GM19023 (cell line): ENCODE measurements around the gene ANKRD35.
A peak's percentile ranks its signal among the peaks of the same experiment; 100 is the strongest.

Source experiments
- ATAC-seq: cut with Tn5 transposase; IDR thresholded peaks from one replicate; pipeline ENCODE4 v1.9.1; 2021; ENCODE audit warnings: mild to moderate bottlenecking, moderate library complexity; ENCODE audit not compliant: unreplicated experiment

ANKRD35 gene

DNA sequence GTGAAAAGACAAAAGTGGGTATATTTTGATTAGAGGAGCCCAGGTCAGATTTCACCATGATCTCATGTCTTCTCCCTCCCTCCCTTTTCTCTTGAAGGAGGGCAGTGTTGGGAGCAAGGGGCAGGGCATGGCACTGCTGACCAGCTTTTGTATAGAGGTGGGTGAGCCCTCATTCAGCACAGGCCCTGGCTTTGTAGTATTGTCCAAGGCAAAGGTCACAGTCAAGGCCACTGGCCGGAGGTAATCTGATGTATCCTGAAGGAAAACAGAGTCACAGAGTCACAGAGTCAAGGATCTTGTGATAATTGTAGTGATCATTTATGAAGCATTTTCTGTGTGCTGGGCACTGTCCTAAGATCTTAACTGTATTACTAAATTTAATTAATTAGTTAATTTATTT lies 12.3 kb upstream of the ANKRD35 start:
- ATAC-seq = no peak

GRCh38 chr1:145895471-145895870 lies 9.8 kb upstream of the ANKRD35 start:
- ATAC-seq = no peak

DNA sequence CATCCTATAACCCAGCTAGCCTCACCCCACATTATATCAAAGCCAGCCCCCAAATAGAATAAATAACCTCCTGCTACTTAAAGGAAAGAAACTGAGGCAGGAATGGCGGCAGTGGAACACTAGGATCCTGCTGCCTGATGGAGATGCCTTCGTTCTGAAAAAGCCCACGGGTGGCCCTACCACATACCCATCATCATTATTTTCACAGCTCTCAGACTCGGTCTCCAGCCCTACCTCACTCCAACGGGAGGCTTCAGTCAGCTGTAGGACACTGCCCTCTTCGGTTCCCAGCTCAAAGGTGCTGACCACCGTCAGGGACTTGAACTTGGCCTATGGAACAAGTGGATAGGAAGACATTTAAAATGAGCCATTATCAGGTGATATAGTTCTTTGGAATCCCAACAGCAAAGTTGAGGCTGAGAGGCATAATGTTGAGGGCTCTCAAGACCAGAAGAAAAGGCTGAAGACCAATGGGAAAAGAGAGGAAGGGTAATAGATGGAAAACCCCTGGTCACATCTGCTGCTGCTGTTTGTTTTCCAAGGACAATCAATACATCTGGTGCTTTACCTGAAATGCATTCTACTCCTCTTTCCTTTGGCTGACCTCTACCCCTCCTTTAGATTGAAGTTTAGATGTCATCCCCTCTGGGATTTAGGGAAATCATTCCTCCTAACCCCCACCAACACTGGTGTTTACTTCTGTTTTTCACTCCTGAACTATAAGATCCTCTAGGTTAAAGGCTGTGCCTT lies 7.8 kb upstream of the ANKRD35 start:
- no peak for ATAC-seq

DNA sequence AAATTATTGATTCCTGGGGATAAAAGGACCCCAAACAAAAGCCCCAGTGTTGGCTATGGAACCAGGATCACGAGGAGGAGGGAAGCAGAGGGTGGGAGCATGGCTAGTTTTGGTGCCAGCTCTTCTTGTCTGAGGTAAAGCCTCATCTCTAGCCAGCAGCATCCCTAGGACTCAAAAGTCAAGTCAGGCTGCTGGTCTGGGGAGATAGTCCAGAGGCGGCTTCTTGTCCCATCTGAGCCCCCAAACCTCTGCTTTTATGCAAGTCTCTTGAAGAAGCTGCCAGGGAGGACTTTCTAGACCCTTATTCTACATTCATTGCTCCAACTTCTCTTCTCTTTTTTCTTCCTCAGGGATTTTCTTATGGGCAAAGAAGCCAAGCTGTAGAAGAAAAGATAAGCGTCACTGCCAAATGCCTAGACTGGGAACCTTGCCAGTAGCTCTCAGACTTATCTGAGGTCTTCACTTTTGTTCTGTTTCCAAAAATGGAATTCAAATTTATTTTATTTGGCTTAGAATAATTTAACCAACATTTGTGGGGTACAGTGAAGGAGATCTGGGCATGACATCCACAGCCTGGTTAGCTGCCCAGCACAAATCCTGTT lies 6.9 kb upstream of the ANKRD35 start:
- ATAC-seq = no peak

DNA sequence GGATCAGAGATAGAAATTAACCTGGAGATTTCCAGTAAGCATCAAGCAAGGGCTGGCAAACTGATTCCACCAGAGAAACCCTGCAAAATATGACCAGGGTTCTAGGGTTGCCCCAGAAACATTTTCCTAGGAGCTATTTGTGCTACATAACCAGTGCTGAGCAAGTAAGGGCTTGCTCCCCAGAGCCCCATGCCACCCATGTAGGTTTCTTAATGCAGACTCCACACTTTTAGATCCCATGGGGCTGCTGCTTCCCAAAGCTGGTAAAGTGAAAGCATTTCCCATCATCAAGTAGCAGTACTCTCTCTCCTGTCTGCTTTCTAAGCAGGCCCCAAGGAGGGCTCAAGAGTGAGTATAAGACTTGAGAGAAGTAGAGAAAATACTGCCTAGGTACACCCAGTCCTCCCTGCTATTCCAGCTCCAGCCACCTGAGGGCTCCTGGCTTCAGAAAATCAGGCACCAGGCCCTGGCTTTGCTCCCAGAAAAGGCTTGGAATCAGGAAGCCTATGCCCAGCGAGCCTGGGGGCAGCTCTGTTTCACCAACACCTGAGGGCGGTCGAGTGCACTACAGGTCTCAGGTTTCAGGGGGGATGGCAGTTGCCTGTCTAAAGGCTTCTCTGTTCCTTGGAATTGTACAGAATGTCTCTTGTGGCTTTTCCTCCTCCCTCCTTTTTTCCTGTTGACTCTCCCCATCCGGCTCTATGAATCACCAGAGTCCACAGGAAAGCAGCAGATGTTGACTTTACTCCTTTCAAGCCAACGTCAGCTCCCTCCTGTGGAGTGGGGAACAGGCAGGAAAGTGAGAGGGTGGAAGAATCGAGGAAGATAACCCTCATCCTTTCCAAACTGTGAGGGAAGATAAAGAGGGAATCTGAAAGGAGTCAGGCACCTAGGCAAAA lies 6.2 kb upstream of the ANKRD35 start:
- no peak for ATAC-seq

DNA sequence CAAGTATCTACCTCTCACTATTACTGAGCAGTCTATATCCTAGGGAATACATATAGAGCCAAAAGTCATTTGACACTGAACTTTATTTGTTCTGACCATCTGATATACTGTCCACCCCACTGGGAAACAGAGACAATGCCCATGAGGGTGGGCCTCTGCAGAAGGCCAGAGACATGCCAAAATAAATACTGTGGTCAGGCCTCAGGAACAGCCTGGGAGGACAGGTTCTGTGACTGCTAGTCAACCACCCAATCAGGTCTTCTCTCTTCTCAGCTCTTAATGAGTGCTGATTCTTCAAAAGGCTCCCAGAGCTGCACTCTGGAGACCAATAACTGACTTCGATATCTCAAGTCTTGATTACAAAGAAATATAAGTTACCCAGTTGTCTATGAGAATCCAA lies 5.5 kb upstream of the ANKRD35 start:
- no peak for ATAC-seq

DNA sequence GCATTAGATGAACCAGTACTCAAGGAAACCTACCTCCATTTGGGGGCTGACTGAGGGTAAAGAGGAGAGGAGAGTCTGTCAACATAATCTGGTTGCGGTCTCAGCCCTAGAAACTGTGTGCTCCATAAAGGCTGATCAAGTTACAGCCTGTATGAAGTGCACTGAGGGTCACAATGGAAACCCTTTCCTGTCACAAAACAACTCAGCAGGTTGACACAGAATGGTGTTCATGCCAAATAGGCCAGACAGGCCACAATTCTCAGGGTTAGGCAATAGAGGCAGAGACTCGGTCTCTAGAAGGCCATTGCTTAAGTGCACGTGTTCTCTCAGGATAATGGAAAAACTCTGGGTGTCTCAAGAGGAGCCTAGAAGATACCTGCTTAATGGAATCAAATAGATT lies 4.1 kb upstream of the ANKRD35 start:
- ATAC-seq = no peak

- ATAC-seq = no peak
Measured at GRCh38 chr1:145887631-145888030, 2.0 kb upstream of the ANKRD35 start.

GRCh38 chr1:145886816-145887215 lies 1.1 kb upstream of the ANKRD35 start:
- ATAC-seq = no peak

GRCh38 chr1:145886390-145886789 lies 724 bp upstream of the ANKRD35 start:
- ATAC-seq = no peak

DNA sequence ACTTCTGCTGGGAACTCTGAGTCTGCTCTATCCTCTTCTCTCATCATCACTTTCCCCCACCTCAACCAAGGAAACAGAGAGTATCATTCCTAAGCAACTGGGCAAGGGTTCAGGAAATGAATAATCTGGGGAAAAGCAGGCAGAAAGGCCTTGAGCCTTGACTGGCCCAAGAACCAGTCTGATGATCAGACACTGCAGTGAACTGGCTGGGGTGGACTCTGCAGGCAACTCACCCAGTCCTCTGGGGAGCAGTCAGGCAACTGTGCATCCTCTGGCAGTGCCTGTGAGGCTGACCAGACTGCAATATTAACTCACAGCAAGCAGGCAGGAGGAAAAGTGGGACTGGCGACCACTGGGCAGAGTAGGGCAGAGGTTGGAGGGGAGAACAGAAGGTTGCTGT lies 991 bp downstream of the ANKRD35 start:
- ATAC-seq = no peak

GRCh38 chr1:145879775-145880174 lies 5.9 kb downstream of the ANKRD35 start:
- ATAC-seq = no peak

DNA sequence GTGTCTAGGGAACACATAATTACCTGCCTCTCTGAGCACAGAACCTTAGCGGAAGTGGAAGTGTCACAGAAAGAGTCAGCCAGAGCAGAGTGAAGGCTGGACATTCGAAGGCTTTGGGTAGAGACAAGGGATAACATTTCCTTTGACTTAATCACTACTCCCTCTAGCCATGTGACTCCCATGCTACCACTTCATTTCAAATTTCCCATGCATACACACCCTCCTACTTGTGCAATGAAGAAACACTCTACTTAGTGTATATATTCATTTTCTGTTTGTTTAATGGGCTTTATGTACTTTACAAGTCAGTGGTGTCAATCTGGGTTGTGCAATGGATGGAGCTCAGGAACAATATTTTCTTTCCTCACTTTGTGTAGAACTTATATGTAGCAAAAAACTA lies 6.9 kb downstream of the ANKRD35 start:
- ATAC-seq = no peak

DNA sequence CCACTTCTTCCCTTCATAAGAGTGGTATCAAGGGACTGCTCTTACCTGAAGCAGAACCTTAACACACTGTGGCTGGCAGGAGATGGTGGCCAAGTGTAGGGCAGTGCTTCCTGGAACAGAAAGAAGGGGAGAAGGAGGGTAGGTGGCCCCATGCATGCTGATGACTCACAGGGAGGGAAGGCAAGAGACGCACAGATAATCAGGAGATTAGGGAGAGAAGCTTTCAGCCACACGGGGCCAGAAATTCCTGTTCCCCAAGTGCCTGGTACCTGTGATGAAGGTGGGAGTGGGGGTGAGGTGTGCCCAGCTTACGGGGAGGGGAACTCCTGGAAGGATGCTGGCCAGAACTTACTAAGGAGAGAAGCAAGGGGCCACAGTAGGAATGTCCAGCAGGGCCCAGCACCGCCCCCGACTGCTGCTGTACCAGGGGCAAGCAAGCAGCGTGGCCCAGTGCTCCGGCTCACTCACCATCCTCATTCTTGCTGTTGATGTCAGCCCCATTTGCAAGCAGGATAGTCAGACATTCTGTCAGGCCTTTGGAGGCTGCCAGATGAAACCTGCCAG lies 7.7 kb downstream of the ANKRD35 start:
- ATAC-seq = no peak

DNA sequence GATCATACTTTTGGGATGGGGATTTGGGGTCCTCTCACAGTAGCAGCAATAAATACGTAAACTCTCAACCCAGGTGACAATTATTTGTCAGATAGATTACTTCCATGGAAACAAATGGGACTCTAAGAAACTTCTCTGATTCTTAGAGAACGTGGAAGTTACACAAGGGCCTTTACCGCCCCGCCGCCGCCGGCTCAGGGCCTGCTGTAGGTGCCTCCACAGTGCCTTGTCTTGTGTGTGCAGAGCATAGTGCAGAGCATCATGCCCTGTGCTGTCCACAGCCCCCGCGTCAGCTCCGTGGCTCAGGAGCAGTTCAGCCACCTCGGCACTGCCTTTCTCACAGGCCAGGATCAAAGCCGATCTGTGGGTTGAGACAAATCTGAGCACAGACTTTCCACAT lies 11.0 kb downstream of the ANKRD35 start:
- no peak for ATAC-seq

DNA sequence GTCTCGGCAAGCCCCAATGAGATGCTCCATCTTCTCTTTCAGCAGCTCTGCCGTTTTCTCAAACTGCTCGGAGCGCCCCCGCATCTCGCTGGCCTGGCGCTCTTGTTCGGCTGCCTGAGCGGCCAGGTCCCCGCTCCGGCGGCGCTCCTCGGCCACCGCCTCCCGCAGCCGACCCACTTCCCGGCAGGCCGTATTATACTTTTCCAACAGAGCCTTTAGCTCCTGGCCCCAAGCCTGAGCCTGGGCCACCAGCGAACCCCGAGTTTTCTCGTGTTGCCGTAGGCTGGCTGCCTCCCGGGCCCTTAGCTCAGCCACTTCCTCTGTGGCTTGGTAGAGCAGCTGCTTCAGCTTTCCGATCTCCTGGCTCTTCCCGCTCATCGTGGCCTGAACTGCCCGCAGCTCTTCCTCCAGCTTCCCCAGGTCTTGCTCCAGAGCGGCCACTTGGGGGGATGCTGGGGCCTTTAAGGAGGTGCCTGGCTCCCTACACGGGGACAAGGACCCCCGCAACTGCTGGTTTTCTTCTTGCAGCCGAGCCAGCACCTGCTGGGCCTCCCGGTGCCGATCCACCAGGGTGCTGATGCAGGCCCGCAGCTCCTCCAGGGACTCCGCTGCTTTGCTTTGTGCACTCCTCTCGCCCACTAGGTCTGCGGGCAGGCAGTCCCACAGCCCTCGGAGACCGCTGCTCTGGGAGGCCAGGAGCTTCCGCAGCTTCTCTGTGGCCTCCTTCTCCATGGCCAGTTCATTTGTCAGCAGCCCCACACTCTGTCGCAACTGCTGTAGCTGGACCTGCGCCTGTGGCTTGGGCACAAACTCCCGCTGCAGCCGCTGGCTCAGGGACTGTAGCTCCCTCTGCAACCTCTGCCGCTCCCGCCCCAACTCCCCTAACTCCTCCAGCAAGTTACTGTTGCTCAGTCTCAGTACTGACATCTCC lies 13.4 kb downstream of the ANKRD35 start:
- ATAC-seq = no peak

- no peak for ATAC-seq
Measured at GRCh38 chr1:145868232-145868631, 17.4 kb downstream of the ANKRD35 start.

DNA sequence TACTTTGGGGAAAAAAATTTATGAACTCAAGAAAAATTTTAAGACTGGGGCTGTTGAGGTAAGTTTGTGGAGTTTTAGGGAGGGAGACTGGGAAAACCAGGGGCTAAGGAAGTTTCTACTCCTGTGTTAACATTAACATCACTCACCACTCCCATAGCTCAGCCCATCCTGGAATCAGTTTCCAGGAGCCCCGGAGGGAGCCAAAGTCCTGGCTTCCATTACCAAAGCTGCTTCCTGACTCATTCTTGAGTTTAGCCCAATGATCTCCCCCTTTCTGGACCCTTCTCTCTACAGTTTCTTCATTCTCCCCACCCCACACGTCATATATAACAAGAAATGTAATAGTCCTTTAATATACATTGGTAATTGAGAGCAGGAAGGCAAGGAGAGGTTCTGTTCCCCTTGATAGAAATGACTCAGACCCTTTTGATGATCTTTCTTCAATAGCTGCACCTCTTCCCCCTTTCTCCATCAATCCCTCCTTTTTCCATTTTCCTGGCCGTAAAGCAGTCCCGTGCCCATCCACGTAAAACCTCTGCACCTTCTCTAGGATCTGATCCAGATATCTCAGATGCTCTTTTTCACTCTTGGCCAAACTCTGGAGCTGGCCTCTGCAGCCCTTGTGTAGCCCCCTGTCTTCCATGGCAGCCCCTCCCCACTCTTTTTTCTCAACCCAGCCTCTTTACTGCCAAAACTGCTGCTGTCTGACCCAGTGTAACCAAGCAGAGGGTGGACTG lies 22.2 kb downstream of the ANKRD35 start:
- ATAC-seq = no peak

- ATAC-seq = peak; percentile 60
Measured at GRCh38 chr1:145859491-145860023, 26.1 kb downstream of the ANKRD35 start.
